Neutrophil (primary cell): ENCODE data around the gene HCN3.

ENCODE experiments used
- H3K27ac ChIP-seq: fragments of 200-600 bp; sonication (generic); 2 replicates; pipeline ENCODE4 v1.5.1; 2016; ENCODE audit warnings: mild to moderate bottlenecking, moderate library complexity
- H3K27me3 ChIP-seq: fragments of 200-600 bp; sonication (generic); 2 replicates; pipeline ENCODE4 v1.6.0; 2016; ENCODE audit warnings: mild to moderate bottlenecking
- H3K36me3 ChIP-seq: fragments of 200-600 bp; sonication (generic); 2 replicates; pipeline ENCODE4 v1.5.1; 2017
- H3K4me1 ChIP-seq, 2 experiments: fragments of 200-600 bp in 1 of 2; sonication (generic) in 1 of 2; 1 replicate in 1 of 2; 2 replicates in 1 of 2; pipeline versions ENCODE4 v1.5.1 to v1.6.1; 2013 to 2016; ENCODE audit warnings: low read depth in 1 of 2, low read length in 1 of 2, mild to moderate bottlenecking in 1 of 2, moderate library complexity in 1 of 2; ENCODE audit not compliant: control insufficient read depth in 1 of 2, insufficient read depth in 1 of 2
- H3K4me3 ChIP-seq, 2 experiments: fragments of 200-600 bp in 1 of 2; sonication (generic) in 1 of 2; 1 replicate in 1 of 2; 2 replicates in 1 of 2; pipeline ENCODE4 v1.5.1; 2013 to 2016; ENCODE audit warnings: low read depth in 1 of 2, low read length in 1 of 2, mild to moderate bottlenecking in 1 of 2, moderate library complexity in 1 of 2
- H3K9me3 ChIP-seq: fragments of 200-600 bp; sonication (generic); 2 replicates; pipeline ENCODE4 v1.5.1; 2016
- CTCF ChIP-seq: fragments of 200-600 bp; sonication (generic); IDR thresholded peaks from 2 replicates; pipeline ENCODE4 v1.5.1; 2016; ENCODE audit warnings: antibody characterized with exemption

Gene HCN3

GRCh38 chr1:155307247-155307740, 30.0 kb downstream of the HCN3 start:
- peaks cover 16 to 21% of the 10 kb centered on the region in 2 experiments for H3K4me1 ChIP-seq
- peaks cover 8% of the 10 kb centered on the region for H3K36me3 ChIP-seq
- H3K9me3 ChIP-seq = no peaks in the 10 kb centered on the region
- H3K27ac ChIP-seq = peak overlapping the region; percentile 92
- H3K4me3 ChIP-seq = no peak overlapping the region
- H3K27me3 ChIP-seq = no peaks in the 10 kb centered on the region
- TF ChIP-seq CTCF = no peak

GRCh38 chr1:155308493-155309422, 31.5 kb downstream of the HCN3 start, which contains the start of gene FDPS:
Gene FDPS (plus strand): TSS chr1:155308866. CDS start chr1:155309790, 924 bp downstream.
- H3K27ac ChIP-seq = peak within 1 kb of the TSS; percentile 92
- H3K4me3 ChIP-seq = peak within 1 kb of the TSS; percentile 85

GRCh38 chr1:155309423-155310021, 32.3 kb downstream of the HCN3 start:
- Histone ChIP-seq H3K9me3 (no peaks in the 10 kb centered on the region), H3K27me3 (no peaks in the 10 kb centered on the region), H3K4me3 (peak overlapping the region; percentile 85), H3K27ac (peak overlapping the region; percentile 92), H3K4me1 (peaks cover 16 to 21% of the 10 kb centered on the region in 2 experiments), H3K36me3 (peaks cover 22% of the 10 kb centered on the region)
- no peak for TF ChIP-seq CTCF

More at GRCh38 chr1:155308493-155309422, 31.5 kb downstream of the HCN3 start, which contains the start of gene FDPS:
- Histone ChIP-seq H3K4me1 (peaks cover 16 to 21% of the 10 kb centered on the region in 2 experiments), H3K27me3 (no peaks in the 10 kb centered on the region), H3K9me3 (no peaks in the 10 kb centered on the region), H3K36me3 (peaks cover 18% of the 10 kb centered on the region)
- TF ChIP-seq CTCF = peak; percentile 67

GRCh38 chr1:155313261-155313660, 36.0 kb downstream of the HCN3 start:
- no peak overlapping the region for H3K27ac ChIP-seq
- TF ChIP-seq CTCF = no peak

GRCh38 chr1:155316922-155317321, 39.7 kb downstream of the HCN3 start:
- Histone ChIP-seq H3K9me3 (no peaks in the 10 kb centered on the region), H3K36me3 (peaks cover 39% of the 10 kb centered on the region), H3K4me1 (peaks cover 27 to 29% of the 10 kb centered on the region in 2 experiments), H3K4me3 (no peak overlapping the region), H3K27ac (no peak overlapping the region), H3K27me3 (no peaks in the 10 kb centered on the region)
- TF ChIP-seq CTCF = no peak

More at GRCh38 chr1:155313261-155313660, 36.0 kb downstream of the HCN3 start:
- peaks cover 35% of the 10 kb centered on the region for H3K36me3 ChIP-seq
- H3K9me3 ChIP-seq = no peaks in the 10 kb centered on the region
- H3K27me3 ChIP-seq = no peaks in the 10 kb centered on the region
- no peak overlapping the region for H3K4me3 ChIP-seq
- H3K4me1 ChIP-seq = peaks cover 14 to 16% of the 10 kb centered on the region in 2 experiments
